ENCODE results near the gene FRS2.
"Not testable (repeated sequence)": the region's sequence is repeated elsewhere in the genome, so short reads cannot be mapped to it uniquely, and the experiment has no call there.

The FRS2 gene

GRCh38 chr12:69585189-69586062 lies 115.2 kb downstream of the FRS2 start, which contains the start of gene CCT2:
Gene CCT2, plus strand, starts transcription at chr12:69585459. Its CDS starts 63 bp downstream, at chr12:69585522.
- peak; percentile 95 for DNase-seq (ENCODE audit: low read depth)

- no peak for DNase-seq (ENCODE audit: low read depth)
Measured at GRCh38 chr12:69588527-69588926, 118.3 kb downstream of the FRS2 start.

GRCh38 chr12:69589082-69589481 lies 118.9 kb downstream of the FRS2 start:
- DNase-seq (ENCODE audit: low read depth) = no peak

GRCh38 chr12:69595689-69596088 lies 125.5 kb downstream of the FRS2 start:
- no peak for DNase-seq (ENCODE audit: low read depth)

GRCh38 chr12:69598174-69598753 lies 128.1 kb downstream of the FRS2 start:
- no peak for DNase-seq (ENCODE audit: low read depth)

- no peak for DNase-seq (ENCODE audit: low read depth)
Measured at GRCh38 chr12:69600804-69601203, 130.6 kb downstream of the FRS2 start.

- no peak for DNase-seq (ENCODE audit: low read depth)
Measured at GRCh38 chr12:69601962-69602685, 131.9 kb downstream of the FRS2 start.

- no peak for DNase-seq (ENCODE audit: low read depth)
Measured at GRCh38 chr12:69602954-69603353, 132.8 kb downstream of the FRS2 start.

- DNase-seq (ENCODE audit: low read depth) = not testable (repeated sequence)
Measured at GRCh38 chr12:69603556-69603955, 133.4 kb downstream of the FRS2 start.

- DNase-seq (ENCODE audit: low read depth) = not testable (repeated sequence)
Measured at GRCh38 chr12:69604275-69604674, 134.1 kb downstream of the FRS2 start.

- peak; percentile 12 for DNase-seq (ENCODE audit: low read depth)
Measured at GRCh38 chr12:69608114-69608513, 137.9 kb downstream of the FRS2 start.

- DNase-seq (ENCODE audit: low read depth) = no peak
Measured at GRCh38 chr12:69610126-69610525, 139.9 kb downstream of the FRS2 start.

GRCh38 chr12:69610729-69611128 lies 140.5 kb downstream of the FRS2 start, which contains the start of gene LRRC10:
Gene LRRC10, minus strand, starts transcription at chr12:69610907. Its CDS starts 69 bp downstream, at chr12:69610838.
- no peak for DNase-seq (ENCODE audit: low read depth)

GRCh38 chr12:69613351-69613750 lies 143.2 kb downstream of the FRS2 start:
- no peak for DNase-seq (ENCODE audit: low read depth)

- DNase-seq (ENCODE audit: low read depth) = no peak
Measured at GRCh38 chr12:69616025-69616424, 145.8 kb downstream of the FRS2 start.

- DNase-seq (ENCODE audit: low read depth) = no peak
Measured at GRCh38 chr12:69619050-69619449, 148.9 kb downstream of the FRS2 start.

- DNase-seq (ENCODE audit: low read depth) = no peak
Measured at GRCh38 chr12:69620077-69620476, 149.9 kb downstream of the FRS2 start.

- DNase-seq (ENCODE audit: low read depth) = peak; percentile 16
Measured at GRCh38 chr12:69620921-69621320, 150.7 kb downstream of the FRS2 start.

GRCh38 chr12:69621551-69621950 lies 151.4 kb downstream of the FRS2 start:
- DNase-seq (ENCODE audit: low read depth) = no peak

- no peak for DNase-seq (ENCODE audit: low read depth)
Measured at GRCh38 chr12:69623970-69624369, 153.8 kb downstream of the FRS2 start.

- DNase-seq (ENCODE audit: low read depth) = no peak
Measured at GRCh38 chr12:69627501-69627900, 157.3 kb downstream of the FRS2 start.
